Stomach (tissue), 4 donors: ENCODE results near the gene OSM.

Source experiments
- CTCF ChIP-seq, 7 experiments: fragments of 450-650 bp in 4 of 7; fragments of 200-600 bp in 3 of 7; sonication (generic) in 3 of 7; IDR thresholded peaks; one replicate each; pipeline ENCODE4 v1.5.1; 2016 to 2019; ENCODE audit warnings: antibody characterized with exemption in 7 of 7, control low read depth in 2 of 7, mild to moderate bottlenecking in 1 of 7
- EP300 ChIP-seq: sonication (generic); formaldehyde crosslinking; IDR thresholded peaks from one replicate; pipeline ENCODE4 v1.6.1; 2017; ENCODE audit warnings: antibody characterized with exemption
- POLR2A ChIP-seq, 4 donors: fragments of 450-650 bp; IDR thresholded peaks; one replicate each; pipeline ENCODE4 v1.6.1; 2016; ENCODE audit warnings: antibody characterized with exemption in 4 of 4, control low read depth in 2 of 4, mild to moderate bottlenecking in 1 of 4, moderate library complexity in 1 of 4
- POLR2AphosphoS5 ChIP-seq, 3 donors: sonication (generic); formaldehyde crosslinking; IDR thresholded peaks; one replicate each; pipeline ENCODE4 v1.6.1; 2016; ENCODE audit warnings: antibody characterized with exemption in 3 of 3

GRCh38 chr22:30230787-30231461 is 35.7 kb downstream of the OSM start:
- TF ChIP-seq CTCF (IDR thresholded peaks at IDR 0.05): no peak
- TF ChIP-seq POLR2A (IDR thresholded peaks at IDR 0.05): no peak
- no peak for TF ChIP-seq EP300
- no peak for TF ChIP-seq POLR2AphosphoS5 (IDR thresholded peaks at IDR 0.05)
